Spleen (tissue), 11 donors: ENCODE results near the gene TMEM35B. TPM values are rescaled to one million over a fixed set of nuclear protein-coding genes. Genes with fewer than 3 reads are reported as not detected.
A peak's percentile ranks its signal among the peaks of the same experiment; 100 is the strongest.
"Not testable (repeated sequence)": the region's sequence is repeated elsewhere in the genome, so short reads cannot be mapped to it uniquely, and the experiment has no call there.

Experiments used
- DNase-seq: peaks from one replicate; pipeline ENCODE4 v3.0.0-alpha.2; 2020
- H3K27ac ChIP-seq, 8 donors: fragments of 200-600 bp; sonication (generic) in 7 of 8; 1 replicate in 4 of 8; 2 replicates in 4 of 8; pipeline versions ENCODE4 v1.5.0 to v1.8.0; 2016 to 2021; ENCODE audit warnings: inconsistent platforms in 4 of 8, mild to moderate bottlenecking in 4 of 8, moderate library complexity in 1 of 8
- H3K27me3 ChIP-seq, 7 donors: fragments of 200-600 bp; sonication (generic) in 6 of 7; replicated peaks in 1 of 7; 1 replicate in 4 of 7; 2 replicates in 3 of 7; pipeline versions ENCODE4 v1.5.0 to v1.8.0; 2016 to 2021; ENCODE audit warnings: inconsistent platforms in 3 of 7, mild to moderate bottlenecking in 1 of 7
- H3K36me3 ChIP-seq, 6 donors: fragments of 200-600 bp; sonication (generic) in 5 of 6; 1 replicate in 4 of 6; 2 replicates in 2 of 6; pipeline versions ENCODE4 v1.5.0 to v1.8.0; 2016 to 2021; ENCODE audit warnings: inconsistent platforms in 2 of 6
- H3K4me1 ChIP-seq, 6 donors: fragments of 200-600 bp; sonication (generic) in 5 of 6; 1 replicate in 3 of 6; 2 replicates in 3 of 6; pipeline versions ENCODE4 v1.5.0 to v1.8.0; 2016 to 2021; ENCODE audit warnings: inconsistent platforms in 3 of 6
- H3K4me3 ChIP-seq, 8 donors: fragments of 200-600 bp; sonication (generic) in 7 of 8; 1 replicate in 4 of 8; 2 replicates in 4 of 8; pipeline versions ENCODE4 v1.5.0 to v1.8.0; 2016 to 2021; ENCODE audit warnings: inconsistent platforms in 4 of 8, mild to moderate bottlenecking in 4 of 8, moderate library complexity in 2 of 8
- H3K9me3 ChIP-seq, 8 donors: fragments of 200-600 bp; sonication (generic) in 7 of 8; 1 replicate in 4 of 8; 2 replicates in 4 of 8; pipeline versions ENCODE4 v1.5.0 to v1.8.0; 2016 to 2021; ENCODE audit warnings: inconsistent platforms in 4 of 8
- POLR2A ChIP-seq, 3 donors: fragments of 450-650 bp; IDR thresholded peaks; one replicate each; pipeline ENCODE4 v1.5.1; 2017; ENCODE audit warnings: antibody characterized with exemption in 3 of 3, mild to moderate bottlenecking in 1 of 3
- POLR2AphosphoS5 ChIP-seq, 3 donors: sonication (generic); formaldehyde crosslinking; IDR thresholded peaks; one replicate each; pipeline ENCODE4 v1.5.1; 2017; ENCODE audit warnings: antibody characterized with exemption in 3 of 3
- WGBS, 5 donors: extraction: QIAGEN DNeasy Blood & Tissue Kit in 3 of 5; methylation state at CpG; one replicate each; pipeline versions ENCODE4 v1.1.5 to v1.1.7; 2013 to 2018; 5-methylcytosine and 5-hydroxymethylcytosine counted together
- intact Hi-C: fragments of 100-400 bp; cut with DNase I; formaldehyde crosslinking; loops from one replicate; pipeline ENCODE4 v1.15.0; 2023; ENCODE audit warnings: low total_unique reads
- polyA plus RNA-seq, 3 donors: library from polyadenylated mRNA; stranded (reverse); fragments of 200-250 nt; gene quantifications; one replicate each; pipeline ENCODE4 v1.2.1, GENCODE V29; 2013
- total RNA-seq, 7 donors: library from RNA; depleted of rRNA in 3 of 7; stranded (reverse); fragments of >200 nt in 3 of 7; fragmentation: NEBNext Ultra II Directional in 4 of 7; extraction: Animal tissue kit (Norgen Biotek cat#: 25700) in 4 of 7; gene quantifications; one replicate each; pipeline versions ENCODE4 v1.1.0 to v1.2.1, GENCODE V29; 2016 to 2021
- TF ChIP-seq, protein P1 (sequence below), 11 experiments: fragments of 200-600 bp in 7 of 11; fragments of 450-650 bp in 4 of 11; sonication (generic) in 4 of 11; IDR thresholded peaks in 8 of 11; conservative IDR thresholded peaks in 3 of 11; 1 replicate in 7 of 11; 2 replicates in 4 of 11; pipeline versions ENCODE4 v1.4.0 to v1.8.0; 2016 to 2021; ENCODE audit warnings: antibody characterized with exemption in 11 of 11, inconsistent platforms in 4 of 11, mild to moderate bottlenecking in 1 of 11
- donor health status: healthy with polysubstance abuse.
- donor health status: DM: no; HTN: no; CAD: no; lungs with moderate emphysema.
- donor health status: DM: no; HTN: no; CAD: no.
- donor health status: Bipolar disorder and iron deficiency.
- donor health status: healthy.
- donor health status: DM: no; HTN: no; CAD: no.
- donor health status: DM: yes; HTN: yes; CAD: no.

TMEM35B gene
- total and polyA plus RNA-seq, 10 donors: 24.8 to 50.9 (median 34.2) TPM

DNA sequence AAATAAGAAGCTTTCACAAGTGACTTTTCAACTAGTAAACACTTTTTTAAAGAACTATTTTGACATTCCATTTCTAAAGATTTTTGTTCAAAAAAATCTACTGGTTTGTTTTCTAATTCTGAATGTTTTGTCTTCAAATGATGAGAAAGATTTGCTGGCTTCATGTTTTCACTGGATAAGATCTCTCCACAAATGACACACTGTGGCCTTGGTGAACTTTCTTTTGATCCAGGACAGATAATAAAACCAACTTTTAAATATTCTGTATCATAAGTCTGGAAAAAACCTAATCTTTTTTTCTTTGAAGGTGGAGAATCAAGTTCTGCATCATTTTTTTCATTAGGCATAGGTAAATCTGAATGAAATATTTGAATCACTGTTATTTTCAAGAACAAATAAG lies 3.4 kb upstream of the TMEM35B start:
- Histone ChIP-seq H3K36me3 (peaks cover 0 to 61% (median 17%) of the 10 kb centered on the region in 6 donors), H3K9me3 (no peaks in the 10 kb centered on the region), H3K27ac (no peak overlapping the region), H3K27me3 (no peaks in the 10 kb centered on the region), H3K4me1 (peaks cover 10 to 26% (median 23%) of the 10 kb centered on the region in 6 donors), H3K4me3 (no peak overlapping the region)
- intact Hi-C loops: no loop called here
- TF ChIP-seq, protein P1, sequence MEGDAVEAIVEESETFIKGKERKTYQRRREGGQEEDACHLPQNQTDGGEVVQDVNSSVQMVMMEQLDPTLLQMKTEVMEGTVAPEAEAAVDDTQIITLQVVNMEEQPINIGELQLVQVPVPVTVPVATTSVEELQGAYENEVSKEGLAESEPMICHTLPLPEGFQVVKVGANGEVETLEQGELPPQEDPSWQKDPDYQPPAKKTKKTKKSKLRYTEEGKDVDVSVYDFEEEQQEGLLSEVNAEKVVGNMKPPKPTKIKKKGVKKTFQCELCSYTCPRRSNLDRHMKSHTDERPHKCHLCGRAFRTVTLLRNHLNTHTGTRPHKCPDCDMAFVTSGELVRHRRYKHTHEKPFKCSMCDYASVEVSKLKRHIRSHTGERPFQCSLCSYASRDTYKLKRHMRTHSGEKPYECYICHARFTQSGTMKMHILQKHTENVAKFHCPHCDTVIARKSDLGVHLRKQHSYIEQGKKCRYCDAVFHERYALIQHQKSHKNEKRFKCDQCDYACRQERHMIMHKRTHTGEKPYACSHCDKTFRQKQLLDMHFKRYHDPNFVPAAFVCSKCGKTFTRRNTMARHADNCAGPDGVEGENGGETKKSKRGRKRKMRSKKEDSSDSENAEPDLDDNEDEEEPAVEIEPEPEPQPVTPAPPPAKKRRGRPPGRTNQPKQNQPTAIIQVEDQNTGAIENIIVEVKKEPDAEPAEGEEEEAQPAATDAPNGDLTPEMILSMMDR (IDR thresholded peaks at IDR 0.05 in 8 of 11, conservative IDR thresholded peaks at IDR 0.05 in 3 of 11): no peak
- TF ChIP-seq POLR2AphosphoS5 (IDR thresholded peaks at IDR 0.05): no peak
- no peak for TF ChIP-seq POLR2A (IDR thresholded peaks at IDR 0.05)
- DNase-seq: no peak

DNA sequence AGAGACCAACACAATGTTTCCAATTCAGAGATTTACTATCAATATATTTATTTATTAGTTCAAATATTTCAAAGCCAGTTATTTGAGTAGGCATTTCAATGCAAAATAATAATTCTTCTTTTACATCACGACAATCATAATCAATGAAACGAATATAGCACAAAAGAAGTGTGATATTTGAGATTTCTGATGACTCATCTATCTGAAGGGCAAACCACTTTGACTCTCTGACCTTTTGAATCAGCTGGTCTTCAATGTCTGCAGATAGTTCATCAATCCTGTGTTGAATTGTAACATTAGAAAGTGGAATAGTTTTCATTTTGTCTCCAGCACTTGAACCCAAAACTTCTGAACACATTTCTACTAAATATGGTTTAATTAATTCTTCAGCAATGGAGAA lies 3.0 kb upstream of the TMEM35B start:
- peaks cover 0 to 56% (median 17%) of the 10 kb centered on the region in 6 donors for H3K36me3 ChIP-seq
- no peak overlapping the region for H3K27ac ChIP-seq
- no peak overlapping the region for H3K4me3 ChIP-seq
- TF ChIP-seq POLR2AphosphoS5 (IDR thresholded peaks at IDR 0.05) (no peak), POLR2A (IDR thresholded peaks at IDR 0.05) (no peak)
- TF ChIP-seq, protein P1 (IDR thresholded peaks at IDR 0.05 in 8 of 11, conservative IDR thresholded peaks at IDR 0.05 in 3 of 11): no peak
- 75 to 90% (median 83%) methylated on average over 2 of the region's 2 CpGs for WGBS, 5 donors
- peaks cover 14 to 31% (median 26%) of the 10 kb centered on the region in 6 donors for H3K4me1 ChIP-seq
- intact Hi-C loops: no loop called here
- no peak for DNase-seq
- H3K9me3 ChIP-seq: no peaks in the 10 kb centered on the region
- no peaks in the 10 kb centered on the region for H3K27me3 ChIP-seq

GRCh38 chr1:34987018-34987417 lies 1.9 kb upstream of the TMEM35B start:
- Histone ChIP-seq H3K36me3 (peaks cover 0 to 59% (median 16%) of the 10 kb centered on the region in 6 donors), H3K4me3 (no peak overlapping the region), H3K9me3 (no peaks in the 10 kb centered on the region), H3K27me3 (no peaks in the 10 kb centered on the region), H3K4me1 (peaks cover 18 to 42% (median 37%) of the 10 kb centered on the region in 6 donors), H3K27ac (no peak overlapping the region)
- intact Hi-C loops: no loop called here
- 88 to 100% (median 97%) methylated on average over 2 of the region's 2 CpGs for WGBS, 5 donors
- TF ChIP-seq POLR2A (IDR thresholded peaks at IDR 0.05) (no peak), POLR2AphosphoS5 (IDR thresholded peaks at IDR 0.05) (no peak)
- TF ChIP-seq, protein P1 (IDR thresholded peaks at IDR 0.05 in 8 of 11, conservative IDR thresholded peaks at IDR 0.05 in 3 of 11): no peak
- no peak for DNase-seq

GRCh38 chr1:34985609-34985904 lies 410 bp upstream of the TMEM35B start:
- peak overlapping the region; percentile 89 to 96 (median 94) for H3K27ac ChIP-seq
- H3K9me3 ChIP-seq, intact Hi-C loops, H3K27me3 ChIP-seq, DNase-seq: not testable (repeated sequence)
- H3K4me3 ChIP-seq: peak overlapping the region; percentile 57 to 82 (median 78)
- H3K36me3 ChIP-seq: peaks cover 0 to 59% (median 7%) of the 10 kb centered on the region in 6 donors
- H3K4me1 ChIP-seq: peaks cover 18 to 57% (median 41%) of the 10 kb centered on the region in 6 donors
- WGBS, 5 donors: 26 to 31% (median 29%) methylated on average over 3 of the region's 3 CpGs

- peaks cover 18 to 60% (median 41%) of the 10 kb centered on the region in 6 donors for H3K4me1 ChIP-seq
- no peaks in the 10 kb centered on the region for H3K9me3 ChIP-seq
- H3K27me3 ChIP-seq: no peaks in the 10 kb centered on the region
- 0 to 6% (median 0%) methylated on average over 4 of the region's 4 CpGs for WGBS, 5 donors
- TF ChIP-seq, protein P1 (IDR thresholded peaks at IDR 0.05 in 8 of 11, conservative IDR thresholded peaks at IDR 0.05 in 3 of 11): no peak
- TF ChIP-seq POLR2A (IDR thresholded peaks at IDR 0.05): no peak
- TF ChIP-seq POLR2AphosphoS5 (IDR thresholded peaks at IDR 0.05): no peak
- H3K36me3 ChIP-seq: peaks cover 0 to 52% (median 3%) of the 10 kb centered on the region in 6 donors
- DNase-seq: no peak
- H3K27ac ChIP-seq: peak overlapping the region; percentile 89 to 96 (median 94)
- intact Hi-C loops: no loop called here
- peak overlapping the region; percentile 57 to 82 (median 78) for H3K4me3 ChIP-seq
Observed at GRCh38 chr1:34984435-34984792, 733 bp downstream of the TMEM35B start.
